Spleen (tissue), 11 donors: ENCODE measurements around the gene ITSN1. TPM values are rescaled to one million over a fixed set of nuclear protein-coding genes. Genes with fewer than 3 reads are reported as not detected.
"Not testable (repeated sequence)": the region's sequence is repeated elsewhere in the genome, so short reads cannot be mapped to it uniquely, and the experiment has no call there.

Source experiments
- DNase-seq: peaks from one replicate; pipeline ENCODE4 v3.0.0-alpha.2; 2020
- H3K27ac ChIP-seq, 8 donors: fragments of 200-600 bp; sonication (generic) in 7 of 8; 1 replicate in 4 of 8; 2 replicates in 4 of 8; pipeline versions ENCODE4 v1.5.0 to v1.8.0; 2016 to 2021; ENCODE audit warnings: inconsistent platforms in 4 of 8, mild to moderate bottlenecking in 4 of 8, moderate library complexity in 1 of 8
- H3K27me3 ChIP-seq, 7 donors: fragments of 200-600 bp; sonication (generic) in 6 of 7; replicated peaks in 1 of 7; 1 replicate in 4 of 7; 2 replicates in 3 of 7; pipeline versions ENCODE4 v1.5.0 to v1.8.0; 2016 to 2021; ENCODE audit warnings: inconsistent platforms in 3 of 7, mild to moderate bottlenecking in 1 of 7
- H3K36me3 ChIP-seq, 6 donors: fragments of 200-600 bp; sonication (generic) in 5 of 6; 1 replicate in 4 of 6; 2 replicates in 2 of 6; pipeline versions ENCODE4 v1.5.0 to v1.8.0; 2016 to 2021; ENCODE audit warnings: inconsistent platforms in 2 of 6
- H3K4me1 ChIP-seq, 6 donors: fragments of 200-600 bp; sonication (generic) in 5 of 6; 1 replicate in 3 of 6; 2 replicates in 3 of 6; pipeline versions ENCODE4 v1.5.0 to v1.8.0; 2016 to 2021; ENCODE audit warnings: inconsistent platforms in 3 of 6
- H3K4me3 ChIP-seq, 8 donors: fragments of 200-600 bp; sonication (generic) in 7 of 8; 1 replicate in 4 of 8; 2 replicates in 4 of 8; pipeline versions ENCODE4 v1.5.0 to v1.8.0; 2016 to 2021; ENCODE audit warnings: inconsistent platforms in 4 of 8, mild to moderate bottlenecking in 4 of 8, moderate library complexity in 2 of 8
- H3K9me3 ChIP-seq, 8 donors: fragments of 200-600 bp; sonication (generic) in 7 of 8; 1 replicate in 4 of 8; 2 replicates in 4 of 8; pipeline versions ENCODE4 v1.5.0 to v1.8.0; 2016 to 2021; ENCODE audit warnings: inconsistent platforms in 4 of 8
- CTCF ChIP-seq, 11 experiments: fragments of 200-600 bp in 7 of 11; fragments of 450-650 bp in 4 of 11; sonication (generic) in 4 of 11; IDR thresholded peaks in 8 of 11; conservative IDR thresholded peaks in 3 of 11; 1 replicate in 7 of 11; 2 replicates in 4 of 11; pipeline versions ENCODE4 v1.4.0 to v1.8.0; 2016 to 2021; ENCODE audit warnings: antibody characterized with exemption in 11 of 11, inconsistent platforms in 4 of 11, mild to moderate bottlenecking in 1 of 11
- POLR2A ChIP-seq, 3 donors: fragments of 450-650 bp; IDR thresholded peaks; one replicate each; pipeline ENCODE4 v1.5.1; 2017; ENCODE audit warnings: antibody characterized with exemption in 3 of 3, mild to moderate bottlenecking in 1 of 3
- POLR2AphosphoS5 ChIP-seq, 3 donors: sonication (generic); formaldehyde crosslinking; IDR thresholded peaks; one replicate each; pipeline ENCODE4 v1.5.1; 2017; ENCODE audit warnings: antibody characterized with exemption in 3 of 3
- WGBS, 5 donors: extraction: QIAGEN DNeasy Blood & Tissue Kit in 3 of 5; methylation state at CpG; one replicate each; pipeline versions ENCODE4 v1.1.5 to v1.1.7; 2013 to 2018; 5-methylcytosine and 5-hydroxymethylcytosine counted together
- intact Hi-C: fragments of 100-400 bp; cut with DNase I; formaldehyde crosslinking; loops from one replicate; pipeline ENCODE4 v1.15.0; 2023; ENCODE audit warnings: low total_unique reads
- polyA plus RNA-seq, 3 donors: library from polyadenylated mRNA; stranded (reverse); fragments of 200-250 nt; gene quantifications; one replicate each; pipeline ENCODE4 v1.2.1, GENCODE V29; 2013
- total RNA-seq, 7 donors: library from RNA; depleted of rRNA in 3 of 7; stranded (reverse); fragments of >200 nt in 3 of 7; fragmentation: NEBNext Ultra II Directional in 4 of 7; extraction: Animal tissue kit (Norgen Biotek cat#: 25700) in 4 of 7; gene quantifications; one replicate each; pipeline versions ENCODE4 v1.1.0 to v1.2.1, GENCODE V29; 2016 to 2021
- donor health status: healthy with polysubstance abuse.
- donor health status: DM: no; HTN: no; CAD: no; lungs with moderate emphysema.
- donor health status: DM: no; HTN: no; CAD: no.
- donor health status: Bipolar disorder and iron deficiency.
- donor health status: healthy.
- donor health status: DM: no; HTN: no; CAD: no.
- donor health status: DM: yes; HTN: yes; CAD: no.

ITSN1 gene
- total and polyA plus RNA-seq, 10 donors, result 4.1 to 89.0 (median 42.6) TPM

GRCh38 chr21:33611006-33611744, 31.1 kb upstream of the ITSN1 start:
- WGBS, 5 donors, result 86 to 94% (median 90%) methylated on average over 7 of the region's 7 CpGs
- Histone ChIP-seq H3K27me3 (no peaks in the 10 kb centered on the region), H3K4me3 (no peak overlapping the region), H3K9me3 (no peaks in the 10 kb centered on the region), H3K36me3 (peaks cover 0 to 100% (median 31%) of the 10 kb centered on the region in 6 donors), H3K27ac (no peak overlapping the region), H3K4me1 (no peaks in the 10 kb centered on the region)
- TF ChIP-seq POLR2A (IDR thresholded peaks at IDR 0.05) (no peak), POLR2AphosphoS5 (IDR thresholded peaks at IDR 0.05) (no peak), CTCF (IDR thresholded peaks at IDR 0.05 in 8 of 11, conservative IDR thresholded peaks at IDR 0.05 in 3 of 11) (no peak)
- DNase-seq, result no peak
- intact Hi-C loops, result no loop called here

GRCh38 chr21:33617565-33617964, 24.7 kb upstream of the ITSN1 start:
- DNase-seq, H3K27me3 ChIP-seq, H3K27ac ChIP-seq, H3K4me3 ChIP-seq, H3K9me3 ChIP-seq, intact Hi-C loops, H3K4me1 ChIP-seq: not testable (repeated sequence)
- peaks cover 0 to 94% (median 38%) of the 10 kb centered on the region in 6 donors for H3K36me3 ChIP-seq
- 80 to 92% (median 84%) methylated on average over 11 of the region's 11 CpGs for WGBS, 5 donors

- intact Hi-C loops, result no loop called here
- WGBS, 5 donors, result 92 to 98% (median 94%) methylated on average over 2 of the region's 2 CpGs
- TF ChIP-seq POLR2AphosphoS5 (IDR thresholded peaks at IDR 0.05) (no peak), CTCF (IDR thresholded peaks at IDR 0.05 in 8 of 11, conservative IDR thresholded peaks at IDR 0.05 in 3 of 11) (no peak), POLR2A (IDR thresholded peaks at IDR 0.05) (no peak)
- peaks cover 0 to 3% (median 0%) of the 10 kb centered on the region in 6 donors for H3K4me1 ChIP-seq
- no peaks in the 10 kb centered on the region for H3K27me3 ChIP-seq
- no peak overlapping the region for H3K27ac ChIP-seq
- no peaks in the 10 kb centered on the region for H3K9me3 ChIP-seq
- DNase-seq, result no peak
- no peak overlapping the region for H3K4me3 ChIP-seq
- peaks cover 0 to 94% (median 38%) of the 10 kb centered on the region in 6 donors for H3K36me3 ChIP-seq
Observed at GRCh38 chr21:33618407-33618806, 23.9 kb upstream of the ITSN1 start.

- Histone ChIP-seq H3K27me3 (no peaks in the 10 kb centered on the region), H3K27ac (no peak overlapping the region), H3K4me1 (peaks cover 0 to 3% (median 0%) of the 10 kb centered on the region in 6 donors), H3K4me3 (no peak overlapping the region), H3K9me3 (no peaks in the 10 kb centered on the region), H3K36me3 (peaks cover 0 to 94% (median 39%) of the 10 kb centered on the region in 6 donors)
- intact Hi-C loops, result no loop called here
- DNase-seq, result no peak
- WGBS, 5 donors, result 57 to 89% (median 77%) methylated on average over 4 of the region's 4 CpGs
- TF ChIP-seq CTCF (IDR thresholded peaks at IDR 0.05 in 8 of 11, conservative IDR thresholded peaks at IDR 0.05 in 3 of 11) (no peak), POLR2A (IDR thresholded peaks at IDR 0.05) (no peak), POLR2AphosphoS5 (IDR thresholded peaks at IDR 0.05) (no peak)
Observed at GRCh38 chr21:33619726-33620125, 22.6 kb upstream of the ITSN1 start.
